Fibroblast of lung (primary cell): Measurements from ENCODE around the gene PPM1A.

Experiments
- EZH2 ChIP-seq: IDR thresholded peaks from 2 replicates; pipeline ENCODE4 v1.5.1; 2012; ENCODE audit warnings: low read length, control low read depth, mild to moderate bottlenecking; ENCODE audit errors: missing control alignments
- TF ChIP-seq, protein P1 (sequence below), 2 donors: IDR thresholded peaks in 1 of 2; conservative IDR thresholded peaks in 1 of 2; 1 replicate in 1 of 2; 2 replicates in 1 of 2; pipeline ENCODE4 v1.5.1; 2011 to 2012; ENCODE audit warnings: low read length in 2 of 2, control low read depth in 1 of 2, inconsistent platforms in 1 of 2, low read depth in 1 of 2, mild to moderate bottlenecking in 1 of 2

DNA sequence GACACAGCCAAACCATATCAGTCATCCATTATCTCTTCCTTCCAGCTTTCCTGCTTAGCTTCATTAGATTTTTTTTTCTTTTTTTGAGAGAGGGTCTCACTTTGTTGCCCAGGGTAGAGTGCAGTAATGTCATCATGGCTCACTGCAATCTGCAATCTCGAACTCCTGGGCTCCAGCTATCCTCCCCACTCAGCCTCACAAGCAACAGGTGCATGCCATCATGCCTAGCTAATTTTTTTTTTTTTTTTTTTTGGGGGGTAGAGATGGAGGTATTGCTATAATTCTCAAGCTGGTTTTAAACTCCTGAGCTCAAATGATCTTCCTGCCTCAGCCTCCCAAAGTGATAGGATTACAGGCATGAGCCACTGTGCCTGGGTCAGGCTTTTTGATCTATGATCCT lies 38.3 kb upstream of the PPM1A start:
- TF ChIP-seq, protein P1, sequence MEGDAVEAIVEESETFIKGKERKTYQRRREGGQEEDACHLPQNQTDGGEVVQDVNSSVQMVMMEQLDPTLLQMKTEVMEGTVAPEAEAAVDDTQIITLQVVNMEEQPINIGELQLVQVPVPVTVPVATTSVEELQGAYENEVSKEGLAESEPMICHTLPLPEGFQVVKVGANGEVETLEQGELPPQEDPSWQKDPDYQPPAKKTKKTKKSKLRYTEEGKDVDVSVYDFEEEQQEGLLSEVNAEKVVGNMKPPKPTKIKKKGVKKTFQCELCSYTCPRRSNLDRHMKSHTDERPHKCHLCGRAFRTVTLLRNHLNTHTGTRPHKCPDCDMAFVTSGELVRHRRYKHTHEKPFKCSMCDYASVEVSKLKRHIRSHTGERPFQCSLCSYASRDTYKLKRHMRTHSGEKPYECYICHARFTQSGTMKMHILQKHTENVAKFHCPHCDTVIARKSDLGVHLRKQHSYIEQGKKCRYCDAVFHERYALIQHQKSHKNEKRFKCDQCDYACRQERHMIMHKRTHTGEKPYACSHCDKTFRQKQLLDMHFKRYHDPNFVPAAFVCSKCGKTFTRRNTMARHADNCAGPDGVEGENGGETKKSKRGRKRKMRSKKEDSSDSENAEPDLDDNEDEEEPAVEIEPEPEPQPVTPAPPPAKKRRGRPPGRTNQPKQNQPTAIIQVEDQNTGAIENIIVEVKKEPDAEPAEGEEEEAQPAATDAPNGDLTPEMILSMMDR (conservative IDR thresholded peaks at IDR 0.05 in 1 of 2, IDR thresholded peaks at IDR 0.05 in 1 of 2; ENCODE audit: low read depth in 1 of 2, low read length in 2 of 2): no peak
- no peak for TF ChIP-seq EZH2
